GM21825 (cell line): ENCODE results near the gene PRR9.
"Not testable (repeated sequence)": the region's sequence is repeated elsewhere in the genome, so short reads cannot be mapped to it uniquely, and the experiment has no call there.

Experiments
- ATAC-seq: cut with Tn5 transposase; IDR thresholded peaks from one replicate; pipeline ENCODE4 v1.9.1; 2021; ENCODE audit warnings: mild to moderate bottlenecking, moderate library complexity; ENCODE audit not compliant: unreplicated experiment

The PRR9 gene, protein sequence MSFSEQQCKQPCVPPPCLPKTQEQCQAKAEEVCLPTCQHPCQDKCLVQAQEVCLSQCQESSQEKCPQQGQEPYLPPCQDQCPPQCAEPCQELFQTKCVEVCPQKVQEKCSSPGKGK

GRCh38 chr1:153217212-153217611 lies at the start of gene PRR9:
PRR9 (plus strand) TSS chr1:153217584; CDS start chr1:153218145, 561 bp downstream.
- no peak for ATAC-seq

- no peak for ATAC-seq
Measured at GRCh38 chr1:153168686-153169085, 48.7 kb upstream of the PRR9 start.

DNA sequence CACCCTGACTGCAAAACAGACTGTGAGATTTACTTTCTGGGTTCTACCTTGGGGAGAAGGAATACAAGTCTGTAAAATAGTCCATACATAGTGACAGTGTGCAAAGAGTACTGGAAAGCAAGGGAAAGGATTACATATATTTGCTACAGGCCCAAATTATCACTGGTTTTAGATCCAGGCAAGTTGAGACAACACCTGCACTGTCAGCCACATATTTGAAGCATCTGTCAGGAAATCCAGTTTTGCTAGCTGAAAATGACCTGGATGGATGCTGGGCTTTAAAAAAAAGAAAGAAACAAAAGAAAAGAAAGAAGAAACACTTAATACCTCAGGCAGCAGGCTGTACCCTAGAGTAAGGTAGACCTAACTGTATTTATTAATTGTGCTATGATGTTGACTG lies 42.8 kb upstream of the PRR9 start:
- ATAC-seq: no peak

GRCh38 chr1:153178922-153179321 lies 38.5 kb upstream of the PRR9 start:
- ATAC-seq: no peak

- ATAC-seq: no peak
Measured at GRCh38 chr1:153180556-153180955, 36.8 kb upstream of the PRR9 start.

DNA sequence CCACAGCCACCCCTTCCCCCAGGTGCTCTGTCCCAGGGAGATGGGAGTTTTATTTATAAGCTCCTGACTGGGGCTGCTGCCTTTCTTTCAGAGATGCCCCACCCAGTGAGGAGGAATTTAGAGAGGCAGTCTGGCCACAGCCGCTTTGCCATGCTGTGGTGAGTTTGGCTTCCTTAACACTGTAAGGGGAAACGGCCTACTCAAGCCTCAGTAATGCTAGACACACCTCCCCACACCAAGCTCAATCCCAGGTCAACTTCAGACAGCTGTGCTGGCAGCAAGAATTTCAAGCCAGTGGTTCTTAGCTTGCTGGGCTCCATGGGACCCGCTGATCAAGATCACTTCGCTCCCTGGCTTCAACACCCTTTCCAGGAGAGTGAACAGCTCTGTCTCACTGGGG lies 29.1 kb upstream of the PRR9 start:
- ATAC-seq: not testable (repeated sequence)

DNA sequence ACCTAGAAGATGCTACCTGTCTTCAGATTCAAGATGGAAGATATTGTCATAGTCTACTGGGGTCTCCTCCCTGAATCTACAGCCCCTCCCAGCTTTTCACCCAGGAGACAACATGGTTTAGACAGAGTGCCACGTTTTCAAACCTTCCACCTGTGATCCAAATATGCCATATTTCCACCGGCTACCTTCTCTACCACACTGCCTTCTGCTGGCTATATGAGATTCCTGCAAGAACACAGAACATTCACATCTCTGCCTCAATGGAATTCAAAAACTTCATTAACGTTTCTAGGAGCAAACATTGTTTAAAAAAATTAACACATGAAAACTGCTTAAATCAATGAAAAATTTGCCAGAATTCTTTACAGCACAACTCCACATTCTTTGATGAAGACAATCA lies 27.0 kb upstream of the PRR9 start:
- ATAC-seq: no peak

DNA sequence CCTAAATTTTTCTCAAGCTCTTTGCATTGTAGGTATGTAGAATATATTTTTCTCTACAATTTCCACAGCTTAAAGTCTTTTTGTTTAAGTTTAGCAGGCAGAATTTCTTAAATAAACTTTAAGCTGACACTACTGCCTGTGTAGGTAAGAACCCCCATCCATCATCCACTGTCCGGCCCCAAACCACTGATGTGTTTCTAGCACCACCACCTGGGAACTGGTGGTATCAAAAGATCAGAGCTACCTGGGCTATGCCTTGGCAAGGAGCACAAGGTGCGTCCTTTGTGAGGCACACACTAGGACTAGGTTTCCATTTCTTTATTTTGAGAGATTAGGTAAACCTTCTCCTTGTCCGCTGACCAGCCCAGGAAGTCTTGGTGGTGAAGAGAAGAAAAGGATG lies 24.7 kb upstream of the PRR9 start:
- no peak for ATAC-seq

DNA sequence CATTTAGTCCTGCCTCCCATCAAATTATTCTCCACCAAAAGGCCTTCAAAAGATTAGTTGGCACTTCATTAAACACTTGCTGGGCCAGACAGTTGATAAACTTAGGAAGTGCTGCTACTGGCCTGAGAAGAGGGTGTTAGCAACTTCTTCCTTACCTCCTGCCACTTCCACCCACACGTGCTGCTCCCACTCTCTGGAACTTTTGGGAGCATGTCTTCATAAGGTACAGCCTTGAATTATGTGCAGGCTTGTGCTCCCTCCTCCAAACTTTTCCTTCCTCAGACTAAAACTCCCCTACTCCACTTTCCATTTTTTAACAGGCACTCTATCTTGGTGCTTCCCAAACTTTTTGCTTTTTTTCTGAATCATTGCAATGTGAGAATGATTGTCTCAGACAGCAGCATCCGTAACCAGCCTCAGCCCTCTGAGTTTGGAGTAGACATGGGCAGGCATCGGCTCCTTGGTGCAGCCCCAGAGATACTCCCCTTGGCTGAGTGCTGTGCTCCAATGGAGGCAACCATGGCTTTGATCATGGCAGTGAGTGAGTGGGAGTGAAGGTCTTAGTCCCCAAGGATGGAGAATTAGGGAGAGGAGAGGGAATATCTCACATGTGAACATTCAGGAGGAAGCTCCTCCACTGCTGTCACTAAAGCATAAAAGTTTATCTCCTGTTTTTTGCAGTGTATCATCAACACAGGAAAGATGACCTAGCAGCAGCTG lies 22.9 kb upstream of the PRR9 start:
- ATAC-seq: no peak

DNA sequence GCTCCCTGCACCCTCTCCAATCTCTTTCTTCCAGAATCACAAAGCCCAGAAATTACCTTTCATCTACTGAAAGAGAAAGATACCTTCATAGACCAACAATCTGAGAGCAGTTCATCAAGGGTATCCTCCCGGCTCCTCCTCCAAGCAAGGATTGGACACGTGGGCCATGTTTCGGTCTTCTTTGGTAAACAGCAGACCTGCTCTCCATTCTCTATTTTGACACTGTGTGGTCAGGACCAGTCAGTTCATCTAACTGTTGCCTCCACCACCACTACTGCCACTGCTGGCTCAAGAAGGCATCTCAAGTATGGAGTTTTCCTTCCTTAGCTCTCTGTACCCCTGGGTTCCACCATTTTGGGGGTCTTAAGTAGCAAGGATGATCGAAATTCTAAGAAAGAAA lies 22.2 kb upstream of the PRR9 start:
- no peak for ATAC-seq

DNA sequence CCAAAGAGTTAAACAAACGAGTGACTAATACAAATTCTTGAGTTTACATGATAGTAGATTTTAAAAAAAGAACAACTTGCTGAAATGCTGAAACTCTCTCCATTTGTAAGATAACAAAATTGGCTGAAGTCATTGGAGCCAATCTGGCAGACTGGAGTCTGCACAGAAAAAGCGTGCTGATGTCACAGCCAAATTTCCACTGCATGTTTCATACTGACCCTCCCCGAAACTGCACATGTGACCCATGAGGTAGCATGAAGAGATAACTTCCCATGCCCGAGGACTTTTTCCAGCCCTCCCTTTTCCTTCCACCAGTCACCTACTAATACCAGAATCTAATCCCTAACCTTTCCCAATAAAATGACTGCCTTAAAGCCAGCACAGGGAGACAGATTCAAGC lies 15.4 kb upstream of the PRR9 start:
- ATAC-seq: no peak

- no peak for ATAC-seq
Measured at GRCh38 chr1:153203130-153203529, 14.3 kb upstream of the PRR9 start, which contains the start of gene LELP1. LELP1 (plus strand) TSS chr1:153203430; CDS start chr1:153204708, 1,278 bp downstream.

- ATAC-seq: no peak
Measured at GRCh38 chr1:153206631-153207030, 10.8 kb upstream of the PRR9 start.

GRCh38 chr1:153210206-153210605 lies 7.2 kb upstream of the PRR9 start:
- ATAC-seq: no peak

DNA sequence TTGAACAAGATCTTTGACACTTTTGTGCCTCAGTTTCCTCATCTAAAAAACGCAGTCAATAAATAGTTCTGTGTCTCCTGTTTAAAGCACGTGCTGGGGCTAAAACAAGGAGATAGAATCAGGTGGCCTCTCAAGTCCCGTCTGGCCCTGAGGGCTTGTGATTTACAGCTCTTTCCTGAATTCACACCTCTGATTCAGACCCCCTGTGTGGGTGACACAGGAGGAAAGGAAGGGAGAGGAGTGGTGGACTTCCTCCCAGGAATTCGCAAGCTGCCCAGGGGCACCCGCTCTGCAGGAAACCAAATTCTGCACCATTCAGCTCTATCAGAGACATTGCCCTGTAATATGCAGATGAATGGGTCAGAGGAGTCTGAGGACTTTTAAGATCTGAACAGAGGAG lies 5.2 kb upstream of the PRR9 start:
- no peak for ATAC-seq

- no peak for ATAC-seq
Measured at GRCh38 chr1:153213519-153213918, 3.9 kb upstream of the PRR9 start.

DNA sequence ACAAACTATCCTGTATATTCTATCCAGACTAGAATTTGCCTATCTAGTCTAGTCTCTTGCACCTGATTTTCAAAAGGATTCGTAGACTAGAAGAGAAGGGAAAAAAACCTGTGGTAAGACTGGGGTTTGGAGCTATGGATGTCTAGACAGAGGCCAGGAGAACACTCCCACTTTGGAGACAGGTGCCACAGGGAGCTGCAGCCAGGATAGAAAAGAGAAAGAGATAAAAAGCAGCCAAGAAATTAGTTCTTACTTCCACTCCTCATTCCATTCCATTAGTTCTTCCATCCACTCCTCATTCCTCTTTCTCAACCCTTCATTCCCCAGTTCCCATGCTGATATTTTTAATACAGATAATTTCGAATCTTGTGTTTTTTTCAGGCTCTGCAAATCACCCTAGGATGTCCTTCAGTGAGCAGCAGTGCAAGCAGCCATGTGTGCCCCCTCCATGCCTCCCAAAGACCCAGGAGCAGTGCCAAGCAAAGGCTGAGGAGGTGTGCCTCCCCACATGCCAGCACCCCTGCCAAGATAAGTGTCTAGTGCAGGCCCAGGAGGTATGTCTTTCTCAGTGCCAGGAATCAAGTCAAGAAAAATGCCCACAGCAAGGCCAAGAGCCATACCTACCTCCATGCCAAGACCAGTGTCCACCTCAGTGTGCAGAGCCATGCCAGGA lies 496 bp downstream of the PRR9 start:
- ATAC-seq: no peak

DNA sequence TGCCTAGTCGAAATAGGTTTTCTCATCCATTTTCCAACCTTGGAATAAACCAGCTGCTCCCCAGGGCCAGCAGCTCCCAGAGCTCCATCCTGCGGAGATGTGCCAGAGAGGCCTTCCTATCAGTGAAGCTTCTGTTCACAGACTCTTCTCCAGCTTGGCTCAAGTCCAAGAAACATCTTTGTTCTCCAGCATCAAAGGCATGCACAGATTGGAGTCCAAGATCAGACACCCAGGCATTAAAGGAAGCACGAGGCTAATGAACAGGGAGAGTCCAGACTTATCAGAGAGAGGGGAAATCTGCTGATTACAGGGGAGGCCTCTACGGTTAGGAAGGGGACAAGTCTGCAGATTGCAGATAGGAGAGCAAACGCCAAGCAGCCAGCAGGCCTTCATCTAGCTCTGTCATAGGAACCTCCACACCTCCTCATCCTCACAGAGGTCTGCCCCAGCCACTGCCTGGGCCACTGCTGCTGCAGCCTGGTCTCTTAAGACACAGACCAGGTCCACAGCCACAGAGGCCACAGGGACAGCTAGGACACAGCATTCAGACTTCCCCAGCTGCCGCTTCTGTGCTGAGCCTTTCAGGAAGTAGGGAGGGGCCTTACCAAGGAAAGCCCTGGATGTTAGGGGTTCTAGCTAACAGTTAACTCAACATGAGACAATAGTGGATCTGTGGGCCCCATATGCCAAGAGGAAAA lies 3.4 kb downstream of the PRR9 start:
- no peak for ATAC-seq

DNA sequence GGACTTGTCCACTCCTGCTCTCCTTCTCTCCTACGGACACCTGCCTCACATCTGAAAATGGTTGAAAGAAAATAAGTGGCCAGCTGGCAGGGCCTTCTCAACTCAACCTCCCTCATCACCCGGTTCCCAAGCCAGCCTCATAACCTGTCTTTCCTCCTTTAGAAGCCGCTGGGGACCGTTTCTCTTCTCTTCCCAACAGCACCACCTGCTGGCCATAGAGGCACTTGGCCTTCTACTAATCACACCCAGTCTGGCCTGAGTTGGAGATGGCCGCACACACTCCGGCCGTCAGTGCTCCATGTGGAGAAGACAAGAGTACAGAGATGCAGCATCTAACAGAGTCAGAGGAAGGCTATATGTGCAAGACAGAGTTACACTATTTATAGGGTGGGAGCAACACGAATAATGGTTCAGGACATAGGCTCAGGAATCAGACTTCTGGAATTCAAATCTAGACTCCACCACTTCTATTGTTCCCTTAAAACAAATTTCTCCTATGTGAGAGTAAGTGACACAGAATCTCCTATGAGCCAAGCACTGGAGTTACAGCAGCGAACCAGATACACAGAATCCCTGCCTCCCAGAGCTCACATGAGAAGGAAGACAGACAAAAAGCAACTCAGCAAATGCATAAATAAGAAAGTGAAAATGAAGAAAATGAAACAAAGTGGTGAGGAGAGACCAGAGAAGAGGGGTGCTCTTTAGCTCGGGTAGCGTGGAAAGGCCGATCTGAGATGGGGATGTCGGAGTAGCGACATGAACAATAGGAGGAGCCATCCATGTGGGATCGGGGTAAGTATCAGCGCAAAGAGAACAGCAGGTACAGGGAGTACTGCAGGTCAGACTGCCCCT lies 5.9 kb downstream of the PRR9 start:
- not testable (repeated sequence) for ATAC-seq

DNA sequence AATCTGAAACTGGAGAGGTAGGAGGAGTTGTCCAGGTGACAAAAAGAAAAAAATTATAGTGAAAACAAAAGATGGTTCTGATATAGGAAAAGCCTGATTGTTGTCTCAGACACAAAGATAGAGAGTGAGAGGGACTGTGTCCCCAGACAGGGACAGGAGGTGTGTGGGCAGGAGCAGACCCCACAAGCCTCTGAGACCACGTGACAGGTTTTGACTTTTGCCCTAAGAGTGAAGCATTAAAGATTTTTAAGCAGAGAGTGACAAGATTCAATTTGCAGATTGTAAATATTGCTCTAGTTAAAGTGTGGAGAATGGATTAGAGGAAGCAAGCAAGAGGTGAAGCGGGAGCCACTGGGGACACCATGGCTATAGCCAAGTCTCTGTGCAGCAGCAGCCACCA lies 10.4 kb downstream of the PRR9 start:
- ATAC-seq: no peak

DNA sequence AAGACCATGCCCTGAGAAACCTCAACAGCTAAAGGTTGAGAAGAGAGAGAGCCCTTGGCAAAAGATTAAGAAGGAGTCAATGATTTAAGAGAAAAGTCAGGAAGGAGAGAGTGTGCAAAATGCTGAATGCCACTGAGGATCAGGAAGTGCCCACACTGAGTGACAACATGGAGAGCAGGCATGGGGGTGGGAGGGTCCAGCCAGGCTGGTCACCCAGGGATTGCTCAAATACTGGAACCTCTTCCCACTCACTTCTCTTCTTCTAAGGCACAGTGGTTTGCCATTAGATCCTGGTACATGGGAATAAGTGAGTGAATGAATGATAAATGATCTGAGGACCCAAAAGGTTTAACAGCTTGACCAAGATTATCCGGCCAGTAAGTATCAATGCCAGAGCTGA lies 11.1 kb downstream of the PRR9 start:
- no peak for ATAC-seq
